HCT116 (cell line): ENCODE measurements around the gene FNIP2. TPM values are rescaled to one million over a fixed set of nuclear protein-coding genes. Genes with fewer than 3 reads are reported as not detected.

Experiments
- ATAC-seq: fragments of 200-7000 bp; cut with Tn5 transposase; 2 replicates; pipeline ENCODE4 v1.9.1; 2020; ENCODE audit warnings: mild to moderate bottlenecking, moderate library complexity
- BruUV-seq: library from RNA; stranded (reverse); fragments of 400-500 nt; replicated peaks from 2 replicates; lab custom pipeline; 2021; lab: Mats Ljungman, UMichigan
- CTCF ChIA-PET: fragments of 300-600 bp; sonication (Branson Sonifier 250); formaldehyde crosslinking; loops from one replicate; lab custom pipeline; 2021; ENCODE audit warnings: antibody characterized with exemption; lab: Charles Lee
- POLR2A ChIA-PET: fragments of 300-600, 350-600 bp; sonication (Branson Sonifier 250); formaldehyde crosslinking; loops from one replicate; lab custom pipeline; 2021; ENCODE audit warnings: antibody characterized with exemption; lab: Charles Lee
- RAD21 ChIA-PET, 2 experiments: fragments of 300-600 bp; sonication (Branson Sonifier 250); formaldehyde crosslinking; loops; one replicate each; lab custom pipeline; 2023; ENCODE audit warnings: low total read pairs in 2 of 2; ENCODE audit not compliant: uncharacterized antibody in 2 of 2, unreplicated experiment in 2 of 2, low non-redundant PET in 1 of 2; lab: Charles Lee
- DNase-seq: peaks from one replicate; pipeline ENCODE4 v3.0.0-alpha.2; 2010; ENCODE audit warnings: low read depth, low spot score
- H2AFZ ChIP-seq: fragments of 200-600 bp; shearing (Covaris generic), sonication (generic); 2 replicates; pipeline ENCODE4 v1.6.1; 2017; ENCODE audit warnings: low read depth, mixed run types, mixed read lengths, antibody characterized with exemption, low read length; ENCODE audit not compliant: poor library complexity, severe bottlenecking
- H3K27ac ChIP-seq: 2 replicates; pipeline ENCODE4 v1.5.1; 2012; ENCODE audit warnings: low read depth, low read length
- H3K27me3 ChIP-seq: fragments of 200-600 bp; sonication (generic); 2 replicates; pipeline ENCODE4 v1.6.1; 2016; ENCODE audit warnings: mixed run types, low read length, mixed read lengths; ENCODE audit not compliant: insufficient read depth
- H3K36me3 ChIP-seq, 2 experiments: fragments of 200-500 bp in 1 of 2; fragments of 200-600 bp in 1 of 2; sonication (Bioruptor generic) in 1 of 2; sonication (generic) in 1 of 2; 2 replicates each; pipeline versions ENCODE4 v1.5.1 to v1.6.1; 2014 to 2016; ENCODE audit warnings: low read length in 2 of 2, inconsistent platforms in 1 of 2, mixed read lengths in 1 of 2, mixed run types in 1 of 2; ENCODE audit not compliant: insufficient read depth in 2 of 2, control insufficient read depth in 1 of 2
- H3K4me1 ChIP-seq, 2 experiments: fragments of 200-600 bp in 1 of 2; sonication (generic) in 1 of 2; 2 replicates each; pipeline versions ENCODE4 v1.5.1 to v1.6.1; 2012 to 2017; ENCODE audit warnings: low read length in 2 of 2, inconsistent platforms in 1 of 2, mild to moderate bottlenecking in 1 of 2, mixed read lengths in 1 of 2, mixed run types in 1 of 2, moderate library complexity in 1 of 2; ENCODE audit not compliant: insufficient read depth in 2 of 2, control insufficient read depth in 1 of 2
- H3K4me2 ChIP-seq: fragments of 200-600 bp; sonication (generic); 2 replicates; pipeline ENCODE4 v1.6.1; 2017; ENCODE audit warnings: mixed run types, low read length, mixed read lengths
- H3K4me3 ChIP-seq, 2 experiments: fragments of 200-600 bp in 1 of 2; sonication (generic) in 1 of 2; replicated peaks in 1 of 2; 2 replicates each; pipeline ENCODE4 v1.5.1; 2011 to 2016; ENCODE audit warnings: low read length in 2 of 2, control low read depth in 1 of 2, low read depth in 1 of 2, mild to moderate bottlenecking in 1 of 2, mixed read lengths in 1 of 2, mixed run types in 1 of 2
- H3K79me2 ChIP-seq: fragments of 200-600 bp; sonication (generic); 2 replicates; pipeline ENCODE4 v1.6.1; 2017; ENCODE audit warnings: mild to moderate bottlenecking, mixed run types, low read length, moderate library complexity, mixed read lengths; ENCODE audit not compliant: insufficient read depth
- H3K9ac ChIP-seq: fragments of 200-600 bp; sonication (generic); 2 replicates; pipeline ENCODE4 v1.6.1; 2016; ENCODE audit warnings: low read length, mixed read lengths
- H3K9me2 ChIP-seq: fragments of 200-600 bp; sonication (generic), shearing (Covaris generic); 2 replicates; pipeline ENCODE4 v1.6.1; 2017; ENCODE audit warnings: mixed run types, mild to moderate bottlenecking, moderate library complexity; ENCODE audit not compliant: insufficient read depth
- H3K9me3 ChIP-seq, 2 experiments: fragments of 200-500 bp in 1 of 2; fragments of 200-600 bp in 1 of 2; sonication (Bioruptor generic) in 1 of 2; sonication (generic) in 1 of 2; 2 replicates each; pipeline ENCODE4 v1.6.1; 2014 to 2017; ENCODE audit warnings: low read length in 2 of 2, mixed read lengths in 2 of 2, inconsistent platforms in 1 of 2, low read depth in 1 of 2, mild to moderate bottlenecking in 1 of 2, mixed run types in 1 of 2, moderate library complexity in 1 of 2; ENCODE audit not compliant: control insufficient read depth in 1 of 2, insufficient read depth in 1 of 2
- H4K20me1 ChIP-seq: fragments of 200-600 bp; sonication (generic), shearing (Covaris generic); 2 replicates; pipeline ENCODE4 v1.6.1; 2017; ENCODE audit warnings: mixed run types, mild to moderate bottlenecking, moderate library complexity; ENCODE audit not compliant: insufficient read depth
- ATF3 ChIP-seq: IDR thresholded peaks from 2 replicates; pipeline ENCODE4 v1.6.1; 2012
- CEBPB ChIP-seq: IDR thresholded peaks from 2 replicates; pipeline ENCODE4 v1.6.1; 2012; ENCODE audit warnings: low read depth
- EGR1 ChIP-seq: IDR thresholded peaks from 2 replicates; pipeline ENCODE4 v1.6.1; 2012; ENCODE audit warnings: low read depth
- EZH2 ChIP-seq: fragments of 200-600 bp; sonication (generic); IDR thresholded peaks from 2 replicates; pipeline ENCODE4 v1.6.1; 2017; ENCODE audit warnings: antibody characterized with exemption, mixed run types
- FOSL1 ChIP-seq: IDR thresholded peaks from 2 replicates; pipeline ENCODE4 v1.6.1; 2012; ENCODE audit warnings: low read depth
- MAX ChIP-seq: IDR thresholded peaks from 2 replicates; pipeline ENCODE4 v1.6.1; 2012
- POLR2A ChIP-seq: IDR thresholded peaks from 2 replicates; pipeline ENCODE4 v1.7.0; 2011; ENCODE audit warnings: borderline replicate concordance; ENCODE audit not compliant: insufficient read depth, insufficient read length; ENCODE audit errors: extremely low read depth
- RAD21 ChIP-seq: IDR thresholded peaks from 2 replicates; pipeline ENCODE4 v1.6.1; 2012; ENCODE audit warnings: low read depth, mild to moderate bottlenecking
- SP1 ChIP-seq: IDR thresholded peaks from 2 replicates; pipeline ENCODE4 v1.6.1; 2012; ENCODE audit warnings: low read depth
- SRF ChIP-seq: IDR thresholded peaks from 2 replicates; pipeline ENCODE4 v1.6.1; 2012; ENCODE audit warnings: low read depth
- YY1 ChIP-seq: IDR thresholded peaks from 2 replicates; pipeline ENCODE4 v1.6.1; 2011; ENCODE audit warnings: low read length, low read depth, moderate library complexity, mild to moderate bottlenecking; ENCODE audit not compliant: insufficient replicate concordance; ENCODE audit errors: extremely low read depth
- ZFX ChIP-seq: fragments of 450-650 bp; IDR thresholded peaks from 2 replicates; pipeline ENCODE4 v1.6.1; 2017
- intact Hi-C: fragments of 100-400 bp; cut with micrococcal nuclease; formaldehyde crosslinking; loops from 2 replicates; pipeline ENCODE4 v1.10.0; 2022
- total RNA-seq: library from RNA; stranded (reverse); gene quantifications from one replicate; pipeline ENCODE4 v1.2.1, GENCODE V29; 2021; ENCODE audit not compliant: unreplicated experiment

FNIP2 gene
- total RNA-seq, 1 experiment from 2014 or later, result 4.8 TPM

GRCh38 chr4:158801066-158801465 is 32.2 kb downstream of the FNIP2 start:
- no TSS peak for BruUV-seq
- H3K27me3 ChIP-seq, result no peaks in the 10 kb centered on the region
- CTCF ChIA-PET, result no interaction called here
- intact Hi-C loops, result no loop called here
- no peak for TF ChIP-seq YY1
- TF ChIP-seq MAX, result no peak
- no peak for TF ChIP-seq FOSL1
- no peak for TF ChIP-seq ATF3
- no peak for TF ChIP-seq SRF
- TF ChIP-seq EZH2, result no peak
- TF ChIP-seq POLR2A, result no peak
- TF ChIP-seq CEBPB, result no peak
- TF ChIP-seq, all 23 proteins: peak for 0
- Histone ChIP-seq H3K79me2 (no peaks in the 10 kb centered on the region; the same call in 1 of the 2 replicates), H3K4me3 (no peak overlapping the region), H3K9ac (no peak overlapping the region), H3K27ac (no peak overlapping the region), H3K36me3 (no peaks in the 10 kb centered on the region), H3K9me2 (no peaks in the 10 kb centered on the region), H2AFZ (no peak overlapping the region), H3K4me2 (no peak overlapping the region), H4K20me1 (no peaks in the 10 kb centered on the region), H3K4me1 (no peaks in the 10 kb centered on the region), H3K9me3 (no peaks in the 10 kb centered on the region)
- DNase-seq, result no peak
- POLR2A ChIA-PET, result no interaction called here
- ATAC-seq, result no peak
- RAD21 ChIA-PET, result no interaction called here

- no peaks in the 10 kb centered on the region for H3K27me3 ChIP-seq
- no peaks in the 10 kb centered on the region for H3K9me3 ChIP-seq
- no peak overlapping the region for H3K9ac ChIP-seq
- no peak for DNase-seq
- ChIA-PET CTCF (no interaction called here), POLR2A (no interaction called here), RAD21 (no interaction called here)
- H3K36me3 ChIP-seq, result no peaks in the 10 kb centered on the region
- intact Hi-C loops, result no loop called here
- no peak overlapping the region for H3K27ac ChIP-seq
- no peaks in the 10 kb centered on the region for H4K20me1 ChIP-seq
- no peaks in the 10 kb centered on the region; the same call in 1 of the 2 replicates for H3K79me2 ChIP-seq
- TF ChIP-seq ZFX (no peak), RAD21 (no peak), EGR1 (no peak), SP1 (no peak), EZH2 (no peak)
- BruUV-seq, result no TSS peak
- H3K4me2 ChIP-seq, result no peak overlapping the region
- H3K4me1 ChIP-seq, result no peaks in the 10 kb centered on the region
- no peak overlapping the region for H3K4me3 ChIP-seq
- no peak for ATAC-seq
- no peaks in the 10 kb centered on the region for H3K9me2 ChIP-seq
- H2AFZ ChIP-seq, result no peak overlapping the region
Observed at GRCh38 chr4:158801677-158802076, 32.9 kb downstream of the FNIP2 start.
